Superior temporal gyrus (tissue), 1 donor: Measurements from ENCODE around the gene BMP6.

Source experiments
- DNase-seq: peaks from one replicate; pipeline ENCODE4 v3.0.0-alpha.2; 2016; ENCODE audit errors: extremely low spot score

The BMP6 gene

DNA sequence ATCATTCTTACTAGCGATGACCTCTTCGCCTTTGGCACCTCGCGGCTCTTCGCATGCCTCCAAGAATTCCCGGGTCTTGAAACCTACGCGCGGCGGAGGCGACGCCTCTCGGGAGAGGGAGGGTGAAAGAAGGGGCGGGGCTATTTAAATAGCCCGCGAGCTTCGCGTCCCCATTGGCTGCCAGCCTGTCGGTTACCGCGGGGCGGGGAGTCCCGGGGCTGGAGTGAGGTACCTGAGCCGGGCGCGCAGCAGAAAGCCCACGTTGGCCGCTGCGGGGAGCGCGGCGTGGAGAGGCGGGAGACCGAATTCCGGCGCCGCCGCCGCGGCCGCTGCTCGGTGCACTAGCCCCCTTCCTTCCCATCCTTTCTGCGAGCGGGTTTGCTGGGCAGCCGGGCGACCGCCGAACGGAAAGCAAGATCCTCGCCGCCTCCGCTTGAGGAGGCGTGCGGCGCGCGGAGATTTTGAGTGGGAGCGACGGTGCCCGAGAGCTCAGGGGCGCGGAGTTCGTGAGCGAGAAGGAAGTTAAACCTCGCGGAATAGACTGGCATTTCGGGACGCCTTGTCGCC lies at the start of gene BMP6:
BMP6 (plus strand) TSS at position 251 of the 567 bp plus-strand sequence. CDS start 857 bp downstream, outside the sequence.
- peak; percentile 83 for DNase-seq

DNA sequence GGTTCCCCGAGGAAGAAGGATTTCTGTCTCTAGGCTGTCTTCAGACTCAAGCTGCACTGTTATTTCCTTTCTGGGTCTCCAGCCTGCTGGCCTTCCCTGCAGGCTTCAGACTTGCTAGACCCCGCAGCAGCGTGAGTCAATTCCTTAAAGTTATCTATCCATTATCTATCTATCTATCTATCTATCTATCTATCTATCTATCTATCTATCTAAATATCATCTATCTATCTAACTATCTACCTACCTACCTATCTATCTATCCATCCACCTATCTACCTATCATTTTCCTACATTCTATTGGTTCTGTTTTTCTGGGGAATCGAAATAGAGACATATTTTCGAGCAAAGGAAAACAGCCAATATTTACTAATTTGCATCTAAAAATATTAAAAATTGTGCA lies 48.7 kb upstream of the BMP6 start:
- no peak for DNase-seq

DNA sequence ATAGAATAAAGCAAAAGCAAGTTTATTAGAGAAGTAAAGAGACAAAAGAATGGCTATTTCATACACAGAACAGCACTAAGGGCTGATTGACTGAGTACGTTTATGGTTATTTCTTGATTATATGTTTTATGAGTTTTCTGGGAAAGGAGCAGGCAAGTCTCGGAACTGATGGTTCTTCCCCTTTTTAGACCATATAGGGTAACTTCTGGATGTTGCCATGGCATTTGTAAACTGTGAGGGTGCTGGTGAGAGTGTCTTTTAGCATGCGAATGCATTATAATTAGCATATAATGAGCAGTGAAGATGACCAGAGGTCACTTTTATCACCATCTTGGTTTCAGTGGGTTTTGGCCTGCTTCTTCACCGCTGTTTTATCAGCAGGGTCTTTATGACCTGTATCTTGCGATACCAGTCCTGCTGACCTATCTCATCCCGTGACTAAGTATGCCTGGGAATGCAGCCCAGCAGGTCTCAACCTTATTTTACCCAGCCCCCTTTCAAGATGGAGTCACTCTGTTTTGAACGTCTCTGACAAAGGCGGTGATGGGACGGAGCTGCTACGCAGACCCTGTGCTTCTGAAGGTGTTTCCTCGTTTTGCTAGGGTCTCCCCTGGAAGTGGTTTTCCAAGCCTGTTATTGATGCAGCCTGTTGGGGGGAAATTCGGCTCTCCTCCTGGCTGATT lies 45.4 kb upstream of the BMP6 start:
- DNase-seq: no peak

DNA sequence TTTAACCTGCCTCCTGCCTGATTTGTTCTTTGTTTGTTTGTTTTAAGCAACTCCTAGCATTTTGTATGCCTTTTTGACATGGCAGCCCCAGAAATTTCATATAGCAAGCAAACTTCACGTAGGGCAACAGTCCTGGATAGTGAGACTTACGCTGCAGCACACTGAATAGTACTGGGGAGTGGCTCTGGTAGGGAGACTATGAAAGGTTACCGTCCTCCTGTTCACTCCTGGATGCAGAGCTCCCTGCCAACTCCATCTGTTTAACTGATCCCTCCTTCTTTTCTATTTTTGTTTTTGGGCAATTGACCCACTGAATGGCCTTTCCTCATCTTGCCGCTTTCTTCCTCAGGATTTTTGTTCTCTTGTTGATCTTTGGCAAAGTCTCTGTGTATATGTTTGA lies 44.5 kb upstream of the BMP6 start:
- DNase-seq: no peak

DNA sequence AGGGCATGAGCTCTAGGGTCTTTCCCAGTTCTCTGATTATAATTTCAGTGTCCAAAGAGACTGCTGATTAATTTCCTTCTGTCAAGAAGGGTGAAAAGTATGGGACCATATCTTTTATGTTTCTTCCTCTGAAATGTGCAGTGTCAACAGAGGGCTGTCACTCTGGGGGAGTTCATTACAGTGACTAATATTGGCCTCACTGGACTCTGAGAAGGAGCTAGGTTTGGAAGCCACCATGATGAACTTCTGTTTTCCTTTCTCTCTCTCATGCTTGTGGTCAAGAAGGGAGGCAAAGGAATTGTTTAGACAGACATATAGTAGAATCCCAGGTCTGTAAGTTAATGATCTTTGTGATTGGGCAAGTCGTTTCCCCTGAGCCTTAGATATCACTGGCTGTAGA lies 41.8 kb upstream of the BMP6 start:
- DNase-seq: no peak

DNA sequence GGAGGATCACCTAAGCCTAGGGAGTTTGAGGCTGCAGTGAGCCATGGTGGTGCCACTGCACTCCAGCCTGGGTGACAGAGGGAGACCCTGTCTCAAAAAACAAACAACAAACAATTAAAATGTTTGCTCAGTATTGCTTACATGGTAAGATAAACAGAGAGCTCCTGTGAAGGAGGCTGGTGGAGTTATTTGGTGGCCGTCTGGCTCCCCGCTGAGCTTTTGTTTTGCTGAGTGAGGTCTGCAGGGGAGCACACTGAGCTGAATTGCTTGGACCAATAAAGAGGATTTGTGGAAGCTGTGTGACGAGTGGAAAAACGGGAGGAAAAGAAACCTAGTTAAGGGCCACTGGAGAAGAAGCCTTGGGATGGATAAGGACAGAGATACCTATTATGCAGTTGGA lies 41.1 kb upstream of the BMP6 start:
- no peak for DNase-seq

DNA sequence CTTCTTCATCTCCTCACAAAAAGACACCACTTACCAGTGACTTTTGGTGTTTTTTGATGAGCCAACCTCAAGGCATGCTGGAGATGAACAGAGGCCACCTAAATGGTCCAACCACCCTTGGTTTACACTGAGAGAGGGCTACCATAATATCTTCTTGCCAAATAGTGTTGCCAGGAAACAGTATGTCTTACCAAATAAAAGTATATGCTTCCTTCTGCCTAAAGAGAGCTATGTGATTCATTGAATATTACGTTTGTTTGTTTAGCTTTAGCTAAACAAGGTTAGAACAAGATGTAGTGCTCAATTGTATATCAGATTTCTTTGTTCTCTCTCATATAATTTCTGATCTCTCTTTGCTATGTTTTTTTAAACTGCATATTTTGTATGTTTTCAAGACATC lies 40.6 kb upstream of the BMP6 start:
- DNase-seq: no peak

DNA sequence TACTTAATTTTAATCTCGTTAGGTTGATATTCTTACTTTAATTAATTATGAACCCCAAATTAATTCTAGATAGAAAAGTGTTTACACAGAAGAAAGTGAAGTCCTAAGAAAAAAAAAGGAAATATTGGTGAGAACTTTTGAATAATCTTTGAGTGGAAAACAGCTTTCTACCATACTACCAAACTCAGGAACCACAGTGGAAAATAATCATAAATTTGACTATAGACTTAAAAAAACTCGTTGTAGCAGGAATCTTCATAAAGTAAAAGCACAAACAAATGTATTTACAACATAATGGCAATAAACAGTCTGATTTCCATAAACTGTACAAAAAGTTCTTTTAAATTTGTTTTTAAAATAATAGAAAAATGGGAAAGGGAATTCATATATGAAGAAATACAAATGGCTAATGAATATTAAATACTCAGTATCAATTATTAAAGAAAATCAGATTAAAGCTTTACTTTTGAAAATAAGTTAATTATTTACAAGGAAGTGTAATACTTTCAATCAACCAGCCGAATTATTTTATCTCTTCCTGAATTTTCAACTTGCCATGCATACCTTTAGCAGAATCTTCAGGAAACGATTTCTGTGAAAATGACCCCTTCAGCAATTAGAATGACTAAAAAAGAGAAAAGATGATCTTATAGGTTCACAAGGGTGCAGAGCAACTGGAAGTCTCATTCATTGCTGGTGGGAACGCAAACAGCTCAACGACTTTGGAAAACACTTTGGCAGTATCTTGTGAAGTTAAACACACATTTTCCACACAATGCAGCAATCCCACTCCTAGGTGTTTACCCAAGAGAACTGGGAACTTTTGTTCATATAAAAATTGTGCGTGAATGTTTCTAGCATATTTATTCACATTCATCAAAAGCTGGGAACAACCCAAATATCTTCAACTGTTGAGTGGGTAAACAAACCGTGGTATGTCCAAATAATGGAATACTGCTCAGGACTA lies 38.5 kb upstream of the BMP6 start:
- DNase-seq: no peak

DNA sequence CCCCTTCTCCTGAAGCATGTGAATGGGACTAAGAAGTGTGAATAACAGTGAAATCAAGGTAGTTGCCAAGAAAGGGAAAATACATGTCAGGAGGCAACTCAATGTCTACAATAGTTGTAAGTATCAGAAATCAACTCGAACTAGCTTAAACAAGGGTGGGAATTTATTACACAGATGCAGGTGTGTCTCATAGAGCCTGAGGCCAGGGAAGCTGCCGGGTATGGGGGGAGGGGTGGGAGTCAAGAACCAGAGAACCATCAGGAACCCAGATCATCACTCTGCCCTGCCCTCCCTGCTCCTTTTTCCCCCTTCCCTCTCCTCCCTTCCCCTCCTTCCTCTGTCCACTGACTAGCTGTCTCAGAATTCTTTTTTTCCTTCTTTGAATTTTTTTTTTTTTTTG lies 34.9 kb upstream of the BMP6 start:
- no peak for DNase-seq

DNA sequence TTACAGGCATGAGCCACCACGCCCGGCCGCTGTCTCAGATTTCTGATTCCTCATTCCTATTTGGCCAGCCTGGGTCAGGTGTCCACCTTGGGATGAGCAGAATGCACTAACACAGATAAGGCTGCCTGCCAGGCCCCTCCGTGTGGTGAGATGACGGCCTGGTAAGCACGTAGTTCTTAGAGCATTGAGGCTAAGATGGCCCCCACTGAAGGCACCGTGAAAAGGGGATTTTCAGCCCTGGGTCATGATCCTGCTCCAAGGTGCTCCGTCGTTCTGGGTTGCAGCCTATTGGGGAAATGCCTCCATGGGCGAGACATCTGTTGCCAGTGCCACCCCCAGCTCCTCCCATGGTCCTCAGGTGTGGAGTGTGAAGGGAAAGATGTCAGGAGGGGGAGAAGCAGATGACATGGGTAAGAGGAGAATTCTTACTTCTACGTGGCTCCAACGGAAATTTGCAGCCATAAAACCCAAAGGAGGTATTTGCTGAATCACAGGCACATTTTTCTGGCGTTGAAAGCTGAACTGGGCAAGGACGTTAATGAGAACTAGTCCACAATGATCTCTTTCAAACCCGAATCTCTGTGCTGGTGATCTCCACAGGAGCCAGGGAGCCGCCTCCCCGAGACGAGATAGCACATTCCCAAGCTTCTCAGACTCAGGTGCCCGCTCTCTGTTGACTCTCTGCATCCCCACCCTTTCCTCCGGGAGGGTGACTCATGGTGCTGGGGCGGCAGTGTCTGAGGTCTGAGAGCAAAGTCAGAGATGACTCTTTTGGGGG lies 34.0 kb upstream of the BMP6 start:
- no peak for DNase-seq

DNA sequence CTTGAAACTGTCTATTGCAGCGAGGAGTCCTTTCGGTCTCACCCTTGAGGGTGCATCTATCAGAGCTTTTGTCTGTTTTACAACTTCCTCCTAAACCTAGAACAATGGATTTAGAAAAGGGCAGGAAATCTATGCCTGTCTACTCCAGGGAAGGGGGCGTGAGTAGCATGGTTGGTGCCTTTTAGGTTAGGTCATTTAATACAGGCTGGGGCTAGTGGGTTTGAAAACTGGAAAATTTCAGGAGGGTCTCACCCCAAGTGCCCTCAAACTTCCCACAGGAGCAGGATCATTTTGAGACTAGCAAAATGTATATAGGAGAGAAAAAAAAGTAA lies 33.5 kb upstream of the BMP6 start:
- DNase-seq: no peak

DNA sequence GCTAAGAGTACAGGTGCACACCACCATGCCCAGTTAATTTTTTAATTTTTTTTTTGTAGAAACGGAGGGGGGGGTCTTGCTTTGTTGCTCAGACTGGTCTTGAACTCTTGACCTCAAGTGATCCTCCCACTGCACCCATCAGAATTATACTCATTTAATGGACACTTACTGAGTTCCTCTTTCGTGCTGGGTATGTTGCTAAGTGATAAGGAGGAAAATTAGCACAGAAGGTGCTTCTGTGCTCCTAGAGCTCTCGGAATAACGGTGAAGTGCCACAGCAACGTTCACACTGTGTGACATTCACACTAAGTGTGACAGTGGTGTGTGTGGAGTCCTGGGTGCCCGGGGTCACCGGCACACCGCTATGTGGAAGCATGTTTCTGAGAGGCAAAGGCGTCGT lies 32.1 kb upstream of the BMP6 start:
- DNase-seq: no peak

DNA sequence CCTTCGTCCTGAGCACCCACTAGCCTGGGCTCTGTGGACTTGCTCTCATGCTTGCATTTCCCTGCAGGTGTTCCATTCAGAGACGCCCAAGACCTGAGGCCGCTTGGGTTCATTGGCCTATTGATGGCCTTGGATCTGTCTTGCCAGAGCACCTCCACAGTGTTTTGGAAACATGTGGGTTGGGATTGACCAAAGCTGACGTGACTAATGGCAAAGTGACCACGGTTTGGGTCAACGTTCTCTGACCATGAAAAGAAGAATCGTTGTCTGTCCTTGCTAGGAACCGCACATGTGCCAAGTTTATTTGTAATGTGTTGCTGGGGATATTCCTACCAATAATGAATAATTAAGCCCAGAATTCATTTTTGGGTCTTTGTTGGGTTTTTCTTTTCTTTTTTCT lies 29.8 kb upstream of the BMP6 start:
- no peak for DNase-seq

DNA sequence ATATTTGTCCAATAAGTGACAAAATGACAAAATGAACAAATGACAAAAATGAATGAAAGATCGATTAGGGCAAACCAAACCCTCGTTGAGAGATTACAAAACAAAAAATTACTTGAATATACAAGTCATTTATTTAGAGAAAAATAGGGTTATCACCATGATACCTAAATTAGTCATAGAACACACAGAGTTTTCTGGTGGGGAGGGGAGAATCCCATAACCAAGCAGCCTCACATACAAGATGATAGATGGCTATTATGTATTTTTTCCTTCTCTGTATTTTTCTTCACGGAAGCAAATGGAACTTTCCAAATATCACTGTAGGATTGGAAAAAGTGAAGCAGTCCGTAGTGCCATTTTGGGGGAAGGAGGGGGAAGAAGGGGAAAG lies 28.5 kb upstream of the BMP6 start:
- DNase-seq: no peak

DNA sequence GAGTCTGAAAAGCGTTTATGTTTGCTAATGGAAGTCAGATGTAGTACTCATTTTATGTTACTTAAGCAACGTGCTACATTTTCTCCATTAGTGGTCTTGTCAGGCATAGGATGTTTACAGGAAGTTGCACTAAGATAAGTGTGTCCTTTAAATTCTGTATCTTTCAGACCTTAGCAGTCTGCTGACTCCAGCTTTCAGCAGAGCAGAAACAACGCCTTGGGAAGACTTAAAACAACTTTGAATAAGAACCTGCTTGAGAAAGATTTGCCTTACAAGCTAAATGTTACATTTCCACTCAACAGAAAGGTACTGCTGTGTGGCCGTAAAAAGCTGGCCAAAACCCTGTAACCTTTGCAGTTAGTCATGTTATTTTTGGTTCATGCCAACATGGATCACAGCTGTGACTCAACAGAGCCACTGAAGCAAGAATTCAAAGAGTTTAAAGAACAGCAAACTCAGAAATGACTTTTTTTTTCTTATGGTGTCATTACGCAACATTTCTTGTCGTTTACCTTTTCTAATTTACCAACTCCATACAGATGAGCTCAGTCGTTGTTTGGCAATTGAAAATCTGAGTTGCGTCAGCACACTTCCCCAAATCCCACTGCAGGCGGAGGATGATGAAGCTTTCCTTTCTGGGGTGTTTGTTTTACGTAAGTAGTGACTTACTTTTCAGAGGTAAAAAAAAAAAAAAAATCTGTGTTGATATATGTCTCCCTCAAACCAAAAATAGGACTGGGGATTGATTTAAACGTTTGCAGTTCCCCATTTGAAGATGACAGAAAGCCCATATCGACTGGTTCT lies 27.9 kb upstream of the BMP6 start:
- no peak for DNase-seq

DNA sequence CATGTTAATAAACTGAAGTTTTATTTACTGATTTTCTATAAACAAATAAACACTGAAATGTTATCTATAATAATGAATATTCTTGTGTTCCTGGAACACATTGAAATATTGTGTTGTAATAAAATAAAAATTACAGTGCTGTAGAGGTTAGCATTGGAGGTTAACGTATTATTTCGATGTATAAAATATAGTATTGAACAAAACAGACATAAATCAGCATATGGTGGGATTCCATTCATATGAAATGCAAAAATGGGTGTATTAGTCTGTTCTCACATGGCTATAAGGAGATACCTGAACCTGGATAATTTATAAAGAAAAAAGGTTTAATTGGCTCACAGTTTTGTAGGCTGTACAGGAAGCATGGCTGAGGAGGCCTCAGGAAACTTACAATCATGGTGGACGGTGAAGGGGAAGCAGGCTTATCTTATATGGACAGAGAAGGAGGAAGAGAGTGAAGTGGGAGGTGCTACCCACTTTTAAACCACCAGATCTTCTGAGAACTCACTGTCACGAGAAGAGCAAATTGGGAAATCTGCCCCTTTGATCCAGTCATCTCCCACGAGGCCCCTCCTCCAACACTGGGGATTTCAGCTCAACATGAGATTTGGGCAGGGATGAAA lies 24.6 kb upstream of the BMP6 start:
- no peak for DNase-seq

DNA sequence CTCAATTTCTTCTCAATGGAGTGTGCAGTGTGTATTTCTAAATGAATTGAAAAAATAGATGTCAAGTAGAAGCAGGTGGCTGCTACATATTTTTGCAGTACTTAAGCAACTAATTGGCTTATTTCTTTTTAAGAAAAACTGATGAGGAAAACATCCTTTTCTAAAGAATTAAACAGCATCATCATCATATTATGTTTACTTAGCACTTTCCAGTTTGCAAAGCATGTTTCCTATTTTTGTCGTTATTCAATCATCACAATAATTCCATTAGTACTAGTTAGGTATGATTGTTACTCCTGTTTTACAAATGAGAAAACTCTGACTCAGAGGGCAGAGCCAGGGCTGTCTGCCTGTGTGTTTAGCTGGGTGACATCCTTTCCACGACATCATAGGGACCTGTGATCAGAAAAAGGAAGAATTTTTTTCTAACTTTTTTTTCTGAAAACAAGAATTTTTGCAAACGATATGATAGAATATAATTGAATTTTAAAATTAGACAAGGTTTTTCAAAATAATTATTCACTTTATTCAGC lies 22.7 kb upstream of the BMP6 start:
- no peak for DNase-seq

DNA sequence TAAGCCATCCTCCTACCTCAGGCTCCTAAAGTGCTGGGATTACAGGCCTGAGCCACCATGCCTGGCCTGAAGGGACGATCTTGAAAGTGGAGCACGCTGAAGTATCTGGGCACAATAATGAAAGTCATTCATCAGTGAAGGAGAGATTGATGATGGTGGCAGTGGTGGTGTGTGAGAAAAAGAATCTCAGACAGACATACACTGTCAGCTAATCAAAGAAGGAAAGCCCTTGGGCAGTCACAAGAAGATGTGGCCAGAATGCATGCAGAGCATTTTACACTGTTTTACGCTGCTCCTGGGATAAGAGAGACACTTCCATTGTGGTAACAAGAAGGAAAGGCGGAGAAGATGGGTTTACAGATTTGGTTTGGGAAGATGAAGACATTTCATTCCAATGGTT lies 20.4 kb upstream of the BMP6 start:
- no peak for DNase-seq

DNA sequence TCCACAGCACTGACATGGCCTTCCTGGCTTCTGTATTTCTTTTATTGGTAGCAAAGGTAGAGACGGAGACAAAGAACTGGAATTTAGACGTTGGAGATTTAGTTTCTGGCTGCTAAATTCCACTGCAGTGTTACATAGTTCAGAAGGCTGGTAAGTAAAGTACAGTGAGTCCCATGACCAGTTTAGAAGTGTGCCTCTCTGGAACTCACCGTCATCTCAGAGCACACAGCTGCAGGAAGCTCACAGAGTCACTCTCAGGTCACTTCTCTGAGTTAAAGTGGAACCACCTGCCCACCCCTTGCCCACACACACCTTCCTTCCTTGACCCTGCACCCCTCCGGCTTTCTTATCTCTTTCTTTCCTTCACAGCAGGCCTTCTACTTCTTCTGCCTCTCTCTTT lies 19.6 kb upstream of the BMP6 start:
- DNase-seq: no peak

DNA sequence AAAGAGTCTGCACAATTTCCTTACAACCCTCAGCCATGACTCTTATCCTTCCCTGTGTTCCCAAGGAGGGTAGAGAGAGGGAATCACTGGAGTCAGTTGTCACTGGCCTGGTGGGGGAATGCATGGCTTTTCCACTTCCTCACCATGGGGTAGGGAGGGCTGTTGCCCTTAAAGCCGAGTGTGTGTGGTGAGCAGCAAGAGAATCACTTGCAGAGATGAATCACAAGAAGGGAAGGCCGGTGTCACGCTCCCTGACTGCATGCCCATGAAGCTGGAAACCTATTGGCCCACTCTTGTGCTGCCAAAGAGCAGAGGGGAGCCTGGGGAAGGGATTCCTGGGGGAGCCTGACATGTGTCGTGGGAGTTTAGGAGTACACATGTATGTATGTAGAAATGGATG lies 18.1 kb upstream of the BMP6 start:
- DNase-seq: no peak
